Measurements from ENCODE around the gene KRTAP4-3. TPM values are rescaled to one million over a fixed set of nuclear protein-coding genes. Genes with fewer than 3 reads are reported as not detected.

KRTAP4-3 gene
- total RNA-seq, 1 donor from 2014 or later, result not detected

DNA sequence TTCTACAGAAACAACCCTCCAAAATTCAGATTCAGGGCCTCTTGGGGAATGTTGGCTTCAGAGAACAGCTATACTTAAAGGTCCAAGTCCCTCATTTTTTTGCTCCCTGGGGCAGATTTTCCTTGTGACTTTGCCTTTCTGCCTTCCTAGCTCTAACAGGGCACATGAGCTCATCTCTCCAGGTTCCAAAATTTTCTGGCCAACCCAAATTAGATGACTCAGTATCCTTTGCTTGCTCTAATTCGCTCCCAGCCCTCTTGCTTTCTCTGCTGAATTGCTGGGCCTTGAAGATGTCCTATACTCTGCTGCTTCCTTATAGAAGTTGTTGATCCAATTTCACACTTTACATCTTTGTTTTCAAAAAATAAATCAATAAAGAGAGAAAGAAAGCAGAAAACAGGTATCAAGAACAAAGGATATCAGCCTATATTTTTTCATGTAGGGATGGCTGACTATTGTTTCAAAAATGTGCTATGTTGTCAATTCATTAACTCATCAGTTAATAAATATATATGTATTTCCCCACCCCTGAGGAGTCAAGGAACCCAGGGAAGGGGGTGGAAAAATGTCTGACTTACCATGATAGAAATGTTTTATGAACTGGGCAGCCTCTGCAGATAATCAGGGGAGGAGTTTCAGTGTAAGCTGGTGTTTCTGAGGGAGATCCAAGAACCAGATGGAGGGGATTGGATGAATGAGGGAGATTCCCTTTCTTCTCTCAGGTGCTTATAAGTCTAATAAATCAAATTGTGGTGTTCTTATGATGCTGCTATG lies 11.0 kb upstream of the KRTAP4-3 start:
- Histone ChIP-seq H3K4me3 (no peak overlapping the region), H3K4me1 (no peaks in the 10 kb centered on the region), H3K27me3 (no peaks in the 10 kb centered on the region), H3K27ac (no peak overlapping the region), H3K9me3 (no peaks in the 10 kb centered on the region), H3K36me3 (no peaks in the 10 kb centered on the region)
- intact Hi-C loops (cut with DNase I), result no loop called here
- no peak for DNase-seq
- ATAC-seq, result no peak
- TF ChIP-seq CTCF (IDR thresholded peaks at IDR 0.05), result no peak

GRCh38 chr17:41178341-41178740 lies 10.3 kb upstream of the KRTAP4-3 start:
- no peaks in the 10 kb centered on the region for H3K4me1 ChIP-seq
- H3K9me3 ChIP-seq, result no peaks in the 10 kb centered on the region
- H3K27ac ChIP-seq, result no peak overlapping the region
- ATAC-seq, result no peak
- no peak overlapping the region for H3K4me3 ChIP-seq
- DNase-seq, result no peak
- TF ChIP-seq CTCF (IDR thresholded peaks at IDR 0.05), result no peak
- intact Hi-C loops (cut with DNase I), result no loop called here
- no peaks in the 10 kb centered on the region for H3K27me3 ChIP-seq
- no peaks in the 10 kb centered on the region for H3K36me3 ChIP-seq

- H3K27me3 ChIP-seq, result no peaks in the 10 kb centered on the region
- H3K9me3 ChIP-seq, result no peaks in the 10 kb centered on the region
- DNase-seq (no peak), ATAC-seq (no peak)
- TF ChIP-seq CTCF (IDR thresholded peaks at IDR 0.05), result no peak
- H3K27ac ChIP-seq, result no peak within 1 kb of the TSS
- H3K4me1 ChIP-seq, result no peaks in the 10 kb centered on the region
- H3K4me3 ChIP-seq, result no peak within 1 kb of the TSS
- intact Hi-C loops (cut with DNase I), result no loop called here
- H3K36me3 ChIP-seq, result no peaks in the 10 kb centered on the region
These were observed 9.8 kb upstream of the KRTAP4-3 start, which contains the start of gene KRTAP4-2 for GRCh38 chr17:41177727-41178271. KRTAP4-2 (minus strand) TSS chr17:41178221; CDS start chr17:41178164, 57 bp downstream.

GRCh38 chr17:41176744-41177387 lies 8.8 kb upstream of the KRTAP4-3 start:
- DNase-seq, result no peak
- TF ChIP-seq CTCF (IDR thresholded peaks at IDR 0.05), result no peak
- Histone ChIP-seq H3K27me3 (no peaks in the 10 kb centered on the region), H3K36me3 (no peaks in the 10 kb centered on the region), H3K27ac (no peak overlapping the region), H3K4me3 (no peak overlapping the region), H3K9me3 (no peaks in the 10 kb centered on the region), H3K4me1 (no peaks in the 10 kb centered on the region)
- ATAC-seq, result no peak
- intact Hi-C loops (cut with DNase I), result no loop called here

GRCh38 chr17:41171886-41172285 lies 3.9 kb upstream of the KRTAP4-3 start:
- no peaks in the 10 kb centered on the region for H3K36me3 ChIP-seq

More at GRCh38 chr17:41171886-41172285, 3.9 kb upstream of the KRTAP4-3 start:
- H3K9me3 ChIP-seq, result no peaks in the 10 kb centered on the region
- H3K4me1 ChIP-seq, result no peaks in the 10 kb centered on the region
- intact Hi-C loops (cut with DNase I), result no loop called here
- H3K27ac ChIP-seq, result no peak overlapping the region
- ATAC-seq, result no peak
- no peak for DNase-seq
- no peak for TF ChIP-seq CTCF (IDR thresholded peaks at IDR 0.05)
- no peak overlapping the region for H3K4me3 ChIP-seq
- H3K27me3 ChIP-seq, result no peaks in the 10 kb centered on the region
